B cell (primary cell): ENCODE data around the gene TMED10. TPM values are rescaled to one million over a fixed set of nuclear protein-coding genes. Genes with fewer than 3 reads are reported as not detected.

Source experiments
- ATAC-seq: fragments of 200-7000 bp; cut with Tn5 transposase; one replicate; pipeline ENCODE4 v1.10.0; 2021; ENCODE audit warnings: low read depth, mild to moderate bottlenecking, moderate number of reproducible peaks, moderate library complexity
- CTCF ChIA-PET: fragments of 350-600 bp; sonication (Branson Sonifier 250); formaldehyde crosslinking; loops from one replicate; lab custom pipeline; 2021; ENCODE audit warnings: antibody characterized with exemption, inconsistent platforms; lab: Charles Lee
- POLR2A ChIA-PET: fragments of 350-600 bp; sonication (Branson Sonifier 250); formaldehyde crosslinking; loops from one replicate; lab custom pipeline; 2021; ENCODE audit warnings: antibody characterized with exemption; lab: Charles Lee
- DNase-seq: peaks from one replicate; pipeline ENCODE4 v3.0.0; 2013
- H2AFZ ChIP-seq: 2 replicates; pipeline ENCODE4 v1.6.1; 2012; ENCODE audit warnings: mild to moderate bottlenecking, low read depth, low read length; ENCODE audit not compliant: insufficient read depth, poor library complexity, severe bottlenecking
- H3K27ac ChIP-seq, 2 donors: 1 replicate in 1 of 2; 2 replicates in 1 of 2; pipeline ENCODE4 v1.5.1; 2012 to 2013; ENCODE audit warnings: low read length in 2 of 2, mild to moderate bottlenecking in 2 of 2, moderate library complexity in 1 of 2
- H3K27me3 ChIP-seq, 4 experiments: fragments of 200-600 bp in 1 of 4; sonication (generic) in 1 of 4; replicated peaks in 1 of 4; 1 replicate in 2 of 4; 2 replicates in 2 of 4; pipeline versions ENCODE4 v1.6.1 to v1.7.0; 2013 to 2016; ENCODE audit warnings: low read length in 3 of 4, mild to moderate bottlenecking in 2 of 4, mixed read lengths in 1 of 4, moderate library complexity in 1 of 4; ENCODE audit not compliant: insufficient read depth in 4 of 4, control insufficient read depth in 3 of 4; ENCODE audit errors: control extremely low read depth in 1 of 4
- H3K36me3 ChIP-seq, 2 experiments: replicated peaks in 1 of 2; 1 replicate in 1 of 2; 2 replicates in 1 of 2; pipeline versions ENCODE4 v1.6.1 to v1.7.1; 2013; ENCODE audit warnings: low read length in 1 of 2; ENCODE audit not compliant: insufficient read depth in 2 of 2, control insufficient read depth in 1 of 2; ENCODE audit errors: control extremely low read depth in 1 of 2, extremely low read depth in 1 of 2
- H3K4me1 ChIP-seq, 2 donors: fragments of 200-600 bp in 1 of 2; sonication (generic) in 1 of 2; 1 replicate in 1 of 2; 2 replicates in 1 of 2; pipeline versions ENCODE4 v1.5.1 to v1.6.1; 2013 to 2017; ENCODE audit warnings: low read length in 2 of 2; ENCODE audit not compliant: control insufficient read depth in 2 of 2, insufficient read depth in 2 of 2
- H3K4me2 ChIP-seq: replicated peaks from 2 replicates; pipeline ENCODE3; 2012; ENCODE audit warnings: mild to moderate bottlenecking, low read depth, low read length; ENCODE audit not compliant: poor library complexity, severe bottlenecking
- H3K4me3 ChIP-seq, 5 experiments: fragments of 200-600 bp in 1 of 5; sonication (generic) in 1 of 5; 1 replicate in 3 of 5; 2 replicates in 2 of 5; pipeline versions ENCODE4 v1.5.1 to v1.7.0; 2011 to 2016; ENCODE audit warnings: low read length in 4 of 5, mild to moderate bottlenecking in 4 of 5, low read depth in 2 of 5, control low read depth in 1 of 5, moderate library complexity in 1 of 5; ENCODE audit not compliant: insufficient read depth in 1 of 5; ENCODE audit errors: control extremely low read depth in 1 of 5, extremely low read depth in 1 of 5
- H3K79me2 ChIP-seq: fragments of 200-600 bp; sonication (generic); one replicate; pipeline ENCODE4 v1.6.0; 2016; ENCODE audit warnings: low read length; ENCODE audit not compliant: control insufficient read depth, insufficient read depth
- H3K9ac ChIP-seq: fragments of 200-600 bp; sonication (generic); 2 replicates; pipeline ENCODE4 v1.6.1; 2017; ENCODE audit warnings: mild to moderate bottlenecking, low read length, moderate library complexity
- H3K9me3 ChIP-seq, 3 donors: one replicate each; pipeline versions ENCODE4 v1.6.1 to v1.7.1; 2013; ENCODE audit warnings: low read length in 2 of 3; ENCODE audit not compliant: control insufficient read depth in 2 of 3, insufficient read depth in 1 of 3; ENCODE audit errors: control extremely low read depth in 1 of 3
- H4K20me1 ChIP-seq: 2 replicates; pipeline ENCODE4 v1.6.0; 2012; ENCODE audit warnings: mild to moderate bottlenecking, low read length; ENCODE audit not compliant: insufficient read depth, control insufficient read depth, poor library complexity, severe bottlenecking
- H3K27ac Mint-ChIP-seq: one replicate; pipeline ENCODE4 v1.8.0; 2021; ENCODE audit warnings: mixed read lengths
- H3K27me3 Mint-ChIP-seq: one replicate; pipeline ENCODE4 v1.8.0; 2021; ENCODE audit warnings: mixed read lengths
- H3K4me1 Mint-ChIP-seq: one replicate; pipeline ENCODE4 v1.8.0; 2021; ENCODE audit warnings: mixed read lengths
- H3K4me3 Mint-ChIP-seq: one replicate; pipeline ENCODE4 v1.8.0; 2021; ENCODE audit warnings: mixed read lengths
- H3K9me3 Mint-ChIP-seq: one replicate; pipeline ENCODE4 v1.8.0; 2022; ENCODE audit warnings: mixed read lengths; ENCODE audit not compliant: insufficient read depth
- CTCF ChIP-seq: fragments of 200-600 bp; IDR thresholded peaks from one replicate; pipeline ENCODE4 v1.8.0; 2022; ENCODE audit warnings: antibody characterized with exemption, mild to moderate bottlenecking
- EZH2 ChIP-seq: IDR thresholded peaks from 2 replicates; pipeline ENCODE4 v1.6.1; 2012; ENCODE audit warnings: borderline replicate concordance, low read depth, mild to moderate bottlenecking, moderate library complexity, low read length; ENCODE audit not compliant: insufficient read depth, poor library complexity, severe bottlenecking
- WGBS: methylation state at CpG from one replicate; pipeline ENCODE4 v1.1.5; 2013; ENCODE audit warnings: missing lambda C conversion rate; ENCODE audit not compliant: insufficient coverage; 5-methylcytosine and 5-hydroxymethylcytosine counted together
- intact Hi-C: fragments of 100-400 bp; cut with micrococcal nuclease; formaldehyde crosslinking; loops from one replicate; pipeline ENCODE4 v1.10.0; 2022
- polyA plus RNA-seq: library from polyadenylated mRNA; depleted of rRNA; stranded (reverse); fragments of >200 nt; gene quantifications from 2 replicates; pipeline ENCODE4 v1.2.3, GENCODE V29; 2012
- total RNA-seq, 2 donors: library from RNA; stranded (reverse); fragments of 120-200 nt in 1 of 2; gene quantifications; 1 replicate in 1 of 2; 2 replicates in 1 of 2; pipeline versions ENCODE4 v1.2.3 to v1.2.4, GENCODE V29; 2013 to 2022

The TMED10 gene
- total and polyA plus RNA-seq, 2 donors (not counting 1 experiment from before 2014, with no cell fraction given), result 72.0 to 111 TPM

GRCh38 chr14:75174066-75174465 is 2.3 kb downstream of the TMED10 start:
- Histone ChIP-seq H3K9me3 (no peaks in the 10 kb centered on the region), H3K4me3 (no peak overlapping the region), H3K79me2 (peaks cover 62% of the 10 kb centered on the region), H2AFZ (no peak overlapping the region), H3K4me2 (no peak overlapping the region), H3K9ac (no peak overlapping the region), H4K20me1 (peaks cover 44% of the 10 kb centered on the region), H3K4me1 (peaks cover 17 to 22% of the 10 kb centered on the region in 2 donors), H3K27ac (peak overlapping the region in 1 of 2 donors; percentile 97), H3K36me3 (no peaks in the 10 kb centered on the region), H3K27me3 (no peaks in the 10 kb centered on the region)
- DNase-seq (no peak), ATAC-seq (no peak)
- intact Hi-C loops, result no loop called here
- Mint-ChIP-seq H3K27ac (peak overlapping the region; percentile 65), H3K9me3 (no peaks in the 10 kb centered on the region), H3K4me3 (peak overlapping the region; percentile 49), H3K4me1 (peaks cover 42% of the 10 kb centered on the region), H3K27me3 (no peaks in the 10 kb centered on the region)
- ChIA-PET CTCF (interaction anchor here (1.4 to 4.1 kb wide), 3 partner anchors 10 to 122 kb away, joined by 4 to 20 read pairs (median 5); no protein-coding TSS in a partner anchor), POLR2A (interaction anchor here (0.7 kb wide), 1 partner anchor 267 kb away, joined by 3 read pairs; no protein-coding TSS in a partner anchor)
- WGBS, result no CpG with 5 or more reads among the region's 2 CpGs
- no peak for TF ChIP-seq EZH2
- no peak for TF ChIP-seq CTCF

- intact Hi-C loops, result no loop called here
- Mint-ChIP-seq H3K4me3 (no peak overlapping the region), H3K27ac (no peak overlapping the region), H3K9me3 (no peaks in the 10 kb centered on the region), H3K27me3 (no peaks in the 10 kb centered on the region), H3K4me1 (peaks cover 61% of the 10 kb centered on the region)
- H3K9ac ChIP-seq, result no peak overlapping the region
- POLR2A ChIA-PET, result no interaction called here
- peaks cover 19% of the 10 kb centered on the region in 2 donors for H3K4me1 ChIP-seq
- peaks cover 95% of the 10 kb centered on the region for H3K79me2 ChIP-seq
- 100% methylated on average over 1 of the region's 4 CpGs for WGBS
- ATAC-seq, result no peak
- no peak overlapping the region for H3K27ac ChIP-seq
- peaks cover 0 to 2% of the 10 kb centered on the region in 2 experiments for H3K36me3 ChIP-seq
- H3K9me3 ChIP-seq, result no peaks in the 10 kb centered on the region
- no peak for TF ChIP-seq CTCF
- no peak for TF ChIP-seq EZH2
- H3K27me3 ChIP-seq, result no peaks in the 10 kb centered on the region
- H2AFZ ChIP-seq, result no peak overlapping the region
- H4K20me1 ChIP-seq, result peaks cover 73% of the 10 kb centered on the region
- H3K4me2 ChIP-seq, result no peak overlapping the region
- CTCF ChIA-PET, result no interaction called here
- no peak for DNase-seq
- no peak overlapping the region for H3K4me3 ChIP-seq
Observed at GRCh38 chr14:75170772-75171171, 5.6 kb downstream of the TMED10 start.
